ENCODE measurements around the gene L3MBTL2.

The L3MBTL2 gene

DNA sequence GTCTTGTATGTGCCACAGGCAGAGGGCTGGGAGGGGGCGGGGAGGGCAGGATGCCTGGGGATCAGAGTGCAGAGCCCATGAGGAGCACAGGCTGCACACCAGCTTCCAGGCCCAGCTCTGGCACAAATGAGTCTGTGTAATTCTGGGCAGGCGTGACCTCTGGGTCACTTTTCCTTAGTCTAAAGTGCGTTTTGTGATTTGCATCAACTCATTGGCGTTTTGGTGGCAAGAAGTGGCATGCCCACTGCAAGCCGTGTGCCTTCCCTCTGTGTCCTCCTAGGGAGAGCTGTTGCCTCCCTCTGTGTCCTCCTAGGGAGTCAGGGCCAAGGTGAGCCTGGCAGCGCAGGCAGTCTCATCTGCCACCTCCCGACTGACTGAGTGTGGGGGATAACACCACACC lies 18.4 kb downstream of the L3MBTL2 start:
- no peaks in the 10 kb centered on the region for H3F3A ChIP-seq (ENCODE audit: insufficient read depth, low read length)
- no peak overlapping the region for H3K9ac ChIP-seq (ENCODE audit: low read length)
- H3K27me3 ChIP-seq (replicated peaks; ENCODE audit: insufficient read depth, low read length), result no peaks in the 10 kb centered on the region
- no peaks in the 10 kb centered on the region for H3K79me2 ChIP-seq (ENCODE audit: low read length)
- H4K20me1 ChIP-seq (ENCODE audit: insufficient read depth, low read length), result no peaks in the 10 kb centered on the region
- H3K4me2 ChIP-seq (ENCODE audit: low read depth, low read length), result no peak overlapping the region
- H3K36me3 ChIP-seq (replicated peaks; ENCODE audit: insufficient read depth, low read length), result no peaks in the 10 kb centered on the region; the same call in 1 of the 2 replicates
- no peaks in the 10 kb centered on the region for H3K9me2 ChIP-seq (replicated peaks; ENCODE audit: insufficient read depth, low read length)
- H3K27ac ChIP-seq (ENCODE audit: low read length), result no peak overlapping the region
- no peak for TF ChIP-seq EZH2phosphoT487 (IDR thresholded peaks at IDR 0.05; ENCODE audit: low read length)
- TF ChIP-seq, protein P1, sequence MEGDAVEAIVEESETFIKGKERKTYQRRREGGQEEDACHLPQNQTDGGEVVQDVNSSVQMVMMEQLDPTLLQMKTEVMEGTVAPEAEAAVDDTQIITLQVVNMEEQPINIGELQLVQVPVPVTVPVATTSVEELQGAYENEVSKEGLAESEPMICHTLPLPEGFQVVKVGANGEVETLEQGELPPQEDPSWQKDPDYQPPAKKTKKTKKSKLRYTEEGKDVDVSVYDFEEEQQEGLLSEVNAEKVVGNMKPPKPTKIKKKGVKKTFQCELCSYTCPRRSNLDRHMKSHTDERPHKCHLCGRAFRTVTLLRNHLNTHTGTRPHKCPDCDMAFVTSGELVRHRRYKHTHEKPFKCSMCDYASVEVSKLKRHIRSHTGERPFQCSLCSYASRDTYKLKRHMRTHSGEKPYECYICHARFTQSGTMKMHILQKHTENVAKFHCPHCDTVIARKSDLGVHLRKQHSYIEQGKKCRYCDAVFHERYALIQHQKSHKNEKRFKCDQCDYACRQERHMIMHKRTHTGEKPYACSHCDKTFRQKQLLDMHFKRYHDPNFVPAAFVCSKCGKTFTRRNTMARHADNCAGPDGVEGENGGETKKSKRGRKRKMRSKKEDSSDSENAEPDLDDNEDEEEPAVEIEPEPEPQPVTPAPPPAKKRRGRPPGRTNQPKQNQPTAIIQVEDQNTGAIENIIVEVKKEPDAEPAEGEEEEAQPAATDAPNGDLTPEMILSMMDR (IDR thresholded peaks at IDR 0.05; ENCODE audit: low read length), result no peak
- no peak for TF ChIP-seq EZH2 (optimal IDR thresholded peaks at IDR 0.05; ENCODE audit: low read depth, low read length)
- no peak overlapping the region for H3K4me3 ChIP-seq (ENCODE audit: low read length)
- H2AFZ ChIP-seq (ENCODE audit: low read length), result no peak overlapping the region
- H3K4me1 ChIP-seq (ENCODE audit: low read length), result no peaks in the 10 kb centered on the region
- H3K9me3 ChIP-seq (replicated peaks; ENCODE audit: insufficient read depth, low read length), result no peaks in the 10 kb centered on the region
- no peak for DNase-seq

GRCh38 chr22:41226723-41227655 lies 21.9 kb downstream of the L3MBTL2 start:
- Histone ChIP-seq H3K9ac (ENCODE audit: low read length) (no peak overlapping the region), H4K20me1 (ENCODE audit: insufficient read depth, low read length) (no peaks in the 10 kb centered on the region), H3K79me2 (ENCODE audit: low read length) (no peaks in the 10 kb centered on the region), H3K36me3 (replicated peaks; ENCODE audit: insufficient read depth, low read length) (no peaks in the 10 kb centered on the region; the same call in 1 of the 2 replicates), H3K4me2 (ENCODE audit: low read depth, low read length) (no peak overlapping the region), H3K4me3 (ENCODE audit: low read length) (no peak overlapping the region), H3K4me1 (ENCODE audit: low read length) (no peaks in the 10 kb centered on the region), H3K27me3 (replicated peaks; ENCODE audit: insufficient read depth, low read length) (no peaks in the 10 kb centered on the region), H3K9me2 (replicated peaks; ENCODE audit: insufficient read depth, low read length) (no peaks in the 10 kb centered on the region), H2AFZ (ENCODE audit: low read length) (no peak overlapping the region), H3F3A (ENCODE audit: insufficient read depth, low read length) (no peaks in the 10 kb centered on the region), H3K27ac (ENCODE audit: low read length) (no peak overlapping the region), H3K9me3 (replicated peaks; ENCODE audit: insufficient read depth, low read length) (no peaks in the 10 kb centered on the region)
- DNase-seq, result no peak
- no peak for TF ChIP-seq EZH2 (optimal IDR thresholded peaks at IDR 0.05; ENCODE audit: low read depth, low read length)
- TF ChIP-seq, protein P1 (IDR thresholded peaks at IDR 0.05; ENCODE audit: low read length), result no peak

DNA sequence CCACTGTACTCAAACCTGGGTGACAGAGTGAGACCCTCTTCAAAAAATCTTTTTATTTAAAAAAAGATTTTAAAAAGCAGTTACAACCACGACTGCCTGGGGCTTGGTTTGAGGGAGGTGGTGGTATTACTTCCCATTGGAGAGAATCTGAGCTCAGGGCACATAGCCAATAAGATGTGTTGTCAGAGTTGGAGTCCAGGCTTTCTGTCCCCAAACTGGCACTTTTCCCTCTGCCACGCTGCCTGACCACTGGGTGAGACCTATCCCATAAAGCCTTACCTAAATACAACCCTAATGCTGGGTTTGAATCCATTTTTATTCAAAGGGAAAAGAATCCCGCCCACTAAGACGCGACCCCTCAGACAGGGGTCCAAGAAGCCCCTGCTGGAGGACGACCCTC lies 24.1 kb downstream of the L3MBTL2 start:
- H3F3A ChIP-seq (ENCODE audit: insufficient read depth, low read length), result no peaks in the 10 kb centered on the region
- no peak overlapping the region for H3K4me2 ChIP-seq (ENCODE audit: low read depth, low read length)
- no peaks in the 10 kb centered on the region for H3K4me1 ChIP-seq (ENCODE audit: low read length)
- DNase-seq, result no peak
- H3K27ac ChIP-seq (ENCODE audit: low read length), result no peak overlapping the region
- H4K20me1 ChIP-seq (ENCODE audit: insufficient read depth, low read length), result no peaks in the 10 kb centered on the region
- H3K79me2 ChIP-seq (ENCODE audit: low read length), result no peaks in the 10 kb centered on the region
- no peaks in the 10 kb centered on the region for H3K27me3 ChIP-seq (replicated peaks; ENCODE audit: insufficient read depth, low read length)
- H3K4me3 ChIP-seq (ENCODE audit: low read length), result no peak overlapping the region
- H2AFZ ChIP-seq (ENCODE audit: low read length), result no peak overlapping the region
- H3K36me3 ChIP-seq (replicated peaks; ENCODE audit: insufficient read depth, low read length), result no peaks in the 10 kb centered on the region
- no peaks in the 10 kb centered on the region for H3K9me3 ChIP-seq (replicated peaks; ENCODE audit: insufficient read depth, low read length)
- H3K9ac ChIP-seq (ENCODE audit: low read length), result no peak overlapping the region
- TF ChIP-seq EZH2phosphoT487 (IDR thresholded peaks at IDR 0.05; ENCODE audit: low read length) (no peak), EZH2 (optimal IDR thresholded peaks at IDR 0.05; ENCODE audit: low read depth, low read length) (no peak)
- TF ChIP-seq, protein P1 (IDR thresholded peaks at IDR 0.05; ENCODE audit: low read length), result no peak
- no peaks in the 10 kb centered on the region for H3K9me2 ChIP-seq (replicated peaks; ENCODE audit: insufficient read depth, low read length)

All from MM.1S (cell line).